Fibroblast of skin of right biceps (primary cell): ENCODE data around the gene PCNX2.
"Not testable (repeated sequence)": the region's sequence is repeated elsewhere in the genome, so short reads cannot be mapped to it uniquely, and the experiment has no call there.

Experiments used
- DNase-seq: peaks from one replicate; pipeline ENCODE4 v3.0.0-alpha.2; 2013

Gene PCNX2

DNA sequence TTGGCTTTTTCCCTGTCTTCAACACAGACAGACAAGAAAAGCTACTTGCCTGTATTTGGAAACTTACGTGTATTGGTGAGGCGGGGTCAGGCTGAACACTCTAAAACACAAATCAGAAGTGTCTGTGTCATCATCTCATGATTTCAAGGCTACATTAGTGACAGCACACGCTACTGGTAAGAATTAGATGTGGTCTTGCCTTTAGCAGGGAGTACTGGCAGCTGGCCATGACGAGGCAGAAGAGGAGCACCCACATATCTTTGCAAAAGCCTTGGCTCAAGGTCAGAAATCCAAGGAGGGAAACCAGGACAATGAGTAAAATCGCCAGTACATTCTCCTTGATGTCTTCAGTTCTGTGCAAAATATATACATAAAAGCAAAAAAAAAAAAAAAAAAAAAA lies 77.7 kb downstream of the PCNX2 start:
- peak; percentile 16 for DNase-seq

- DNase-seq: no peak
These were observed 79.5 kb downstream of the PCNX2 start for GRCh38 chr1:233216009-233216408.

GRCh38 chr1:233215135-233215760 lies 80.3 kb downstream of the PCNX2 start:
- DNase-seq: no peak

DNA sequence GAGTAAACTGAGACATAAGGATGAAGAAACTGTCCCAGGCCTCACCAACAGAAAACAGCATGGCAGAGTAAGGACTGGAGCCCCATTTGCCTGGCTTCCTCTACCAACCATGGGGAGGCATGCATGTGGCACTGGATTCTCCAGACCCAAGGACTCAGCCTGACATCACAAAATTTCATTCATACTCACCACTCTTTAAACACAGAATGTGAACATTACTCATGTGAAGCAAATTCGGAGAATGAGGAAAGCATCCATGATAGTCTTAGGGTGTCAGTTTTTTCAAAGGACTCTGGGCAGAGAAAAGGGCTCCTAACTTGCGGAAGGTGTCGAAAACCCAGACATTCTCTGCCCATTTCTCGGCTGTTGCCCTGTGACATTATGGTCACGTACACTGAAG lies 83.9 kb downstream of the PCNX2 start:
- peak; percentile 17 for DNase-seq

DNA sequence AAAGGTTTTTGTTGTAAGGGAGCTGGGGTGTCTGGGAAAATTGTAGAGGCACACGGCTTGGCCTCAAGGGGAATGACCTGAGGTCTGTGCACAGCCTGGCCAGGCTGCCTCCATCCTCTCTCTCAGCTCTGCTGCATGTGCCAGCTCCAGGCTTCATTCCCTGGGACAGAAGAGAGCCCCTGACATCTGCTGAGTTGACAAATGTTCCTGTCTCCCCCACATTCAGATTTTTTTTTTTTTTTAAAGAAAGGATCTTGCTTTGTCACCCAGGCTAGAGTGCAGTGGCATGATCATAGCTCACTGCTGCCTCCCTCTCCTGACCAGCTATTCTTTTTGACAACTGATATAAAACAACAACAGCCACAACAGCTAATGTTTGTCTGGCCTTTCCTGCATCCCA lies 84.4 kb downstream of the PCNX2 start:
- DNase-seq: no peak

GRCh38 chr1:233209481-233209880 lies 86.0 kb downstream of the PCNX2 start:
- no peak for DNase-seq

DNA sequence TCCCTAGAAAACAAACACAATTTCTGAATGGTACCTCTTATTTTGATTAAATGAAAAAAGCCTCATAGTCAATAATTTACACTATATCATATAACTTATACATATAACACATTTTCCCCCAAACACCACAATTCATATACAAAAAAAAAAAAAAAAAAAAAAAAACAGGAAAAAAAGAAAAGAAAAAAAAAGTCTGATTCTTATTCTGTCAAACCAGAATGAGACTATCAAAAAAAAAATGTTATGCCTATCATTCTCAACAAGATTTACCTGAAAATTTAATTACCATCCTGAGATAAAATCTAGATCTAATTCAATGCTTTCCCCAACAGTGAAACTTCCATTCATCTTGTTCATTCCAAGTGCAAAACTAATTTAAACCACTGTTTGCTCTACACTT lies 86.8 kb downstream of the PCNX2 start:
- DNase-seq: no peak

DNA sequence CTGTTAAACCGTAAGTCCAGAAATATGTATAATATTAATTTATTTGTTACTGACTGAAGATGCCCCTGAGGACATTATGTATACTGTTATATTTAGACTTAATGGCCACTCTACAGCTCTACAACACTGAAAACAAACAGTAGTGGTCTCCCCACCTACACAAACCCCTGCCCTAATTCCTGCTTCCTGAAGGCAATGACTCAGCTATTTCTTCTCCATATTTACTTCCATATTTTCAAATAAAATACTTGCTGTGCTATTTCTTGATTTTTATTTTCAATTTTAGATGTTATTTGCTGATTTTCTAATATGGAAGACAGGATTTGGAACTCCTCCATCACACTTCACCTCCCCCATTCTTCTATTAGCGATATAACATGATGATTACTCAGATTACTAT lies 97.6 kb downstream of the PCNX2 start:
- no peak for DNase-seq

DNA sequence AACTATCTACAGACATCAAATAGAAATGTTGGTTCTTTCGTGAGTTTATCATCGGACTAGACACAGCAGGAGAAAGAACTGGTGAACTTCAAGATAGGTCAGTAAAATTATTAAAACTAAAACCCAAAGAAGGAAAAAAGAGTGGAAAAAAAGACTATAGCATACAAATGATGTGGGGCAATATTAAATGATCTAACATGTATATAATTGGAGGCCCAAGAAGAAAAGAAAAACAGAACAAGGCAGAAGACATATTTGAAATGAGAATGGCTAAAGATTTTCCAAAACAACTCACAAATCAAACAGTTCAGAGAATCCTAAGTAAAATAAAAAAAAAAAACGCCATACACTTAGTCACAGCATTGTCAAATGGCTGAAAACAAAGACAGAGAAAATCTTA lies 101.8 kb downstream of the PCNX2 start:
- DNase-seq: no peak

DNA sequence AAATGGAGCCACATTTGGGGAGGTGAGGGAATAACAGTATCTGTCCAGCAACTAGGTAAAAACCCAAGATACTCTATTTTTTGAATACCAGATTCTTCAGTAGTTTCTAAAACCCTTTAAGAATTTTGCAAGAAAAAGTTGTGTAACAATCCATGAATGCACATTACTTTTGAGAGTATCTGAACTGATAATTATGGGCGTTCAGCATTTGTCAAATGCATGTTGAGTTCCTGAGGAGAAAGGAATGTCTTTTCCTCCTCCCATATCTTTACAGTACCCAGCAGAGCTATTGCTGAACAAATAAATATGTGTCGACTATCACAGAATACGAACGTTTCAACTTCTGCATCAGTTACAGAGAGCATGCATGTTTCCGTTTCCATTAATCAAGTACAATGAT lies 104.5 kb downstream of the PCNX2 start:
- DNase-seq: peak; percentile 17

DNA sequence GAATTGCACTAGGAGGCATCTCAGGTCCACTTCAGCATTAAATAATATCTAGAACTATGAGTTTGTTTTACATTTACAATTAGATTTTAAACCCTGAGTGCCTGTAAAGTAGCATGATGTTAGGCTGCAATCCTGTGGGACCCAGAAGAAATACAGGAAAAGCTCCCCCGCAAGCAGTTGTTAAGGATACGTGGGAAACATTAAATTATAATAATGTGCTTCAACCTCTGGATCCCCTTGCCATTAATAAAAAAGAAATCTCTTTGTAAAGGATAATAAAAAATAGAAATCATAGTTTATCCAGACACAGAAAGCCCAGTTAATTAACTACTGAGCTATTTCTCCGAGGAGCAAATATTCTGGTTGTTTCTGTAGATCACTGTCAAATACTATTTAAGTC lies 106.0 kb downstream of the PCNX2 start:
- DNase-seq: no peak

- DNase-seq: no peak
These were observed 107.5 kb downstream of the PCNX2 start for GRCh38 chr1:233188061-233188460.

GRCh38 chr1:233183226-233184020 lies 112.1 kb downstream of the PCNX2 start:
- peak; percentile 63 for DNase-seq

- DNase-seq: no peak
These were observed 112.9 kb downstream of the PCNX2 start for GRCh38 chr1:233182587-233182986.

DNA sequence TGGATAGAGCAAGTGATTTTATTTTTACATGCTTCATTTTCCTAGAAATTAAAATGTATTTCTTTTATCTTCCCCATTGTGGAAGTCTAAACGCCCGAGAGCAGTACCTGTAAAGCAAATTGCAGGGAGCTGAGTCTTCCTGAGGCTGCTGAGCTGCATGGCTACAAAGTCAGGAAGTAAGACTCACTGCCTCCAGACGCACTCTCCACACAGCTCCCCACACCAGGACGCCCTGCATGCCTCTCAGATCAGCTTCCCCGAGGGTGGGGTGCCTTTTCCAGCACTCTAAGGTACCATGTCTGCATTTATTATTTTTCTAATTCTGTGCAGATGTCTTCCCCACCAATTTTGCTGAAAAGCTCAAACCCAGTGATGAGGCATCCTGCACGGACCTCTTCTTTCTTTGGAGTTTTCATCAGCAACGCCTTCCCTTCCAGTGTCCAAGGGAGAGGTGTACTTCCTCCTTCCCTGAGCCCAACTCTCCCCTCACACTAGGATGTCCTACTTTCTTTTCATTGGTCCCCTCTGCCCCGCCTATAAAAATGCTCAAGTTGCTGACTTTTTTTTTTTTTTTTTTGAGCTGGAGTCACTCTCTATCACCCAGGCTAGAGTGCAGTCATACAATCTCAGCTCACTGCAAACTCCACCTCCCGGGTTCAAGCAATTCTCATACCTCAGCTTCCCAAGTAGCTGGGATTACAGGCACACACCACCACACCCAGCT lies 114.7 kb downstream of the PCNX2 start:
- DNase-seq: peak; percentile 6

GRCh38 chr1:233179638-233180037 lies 115.9 kb downstream of the PCNX2 start:
- not testable (repeated sequence) for DNase-seq

DNA sequence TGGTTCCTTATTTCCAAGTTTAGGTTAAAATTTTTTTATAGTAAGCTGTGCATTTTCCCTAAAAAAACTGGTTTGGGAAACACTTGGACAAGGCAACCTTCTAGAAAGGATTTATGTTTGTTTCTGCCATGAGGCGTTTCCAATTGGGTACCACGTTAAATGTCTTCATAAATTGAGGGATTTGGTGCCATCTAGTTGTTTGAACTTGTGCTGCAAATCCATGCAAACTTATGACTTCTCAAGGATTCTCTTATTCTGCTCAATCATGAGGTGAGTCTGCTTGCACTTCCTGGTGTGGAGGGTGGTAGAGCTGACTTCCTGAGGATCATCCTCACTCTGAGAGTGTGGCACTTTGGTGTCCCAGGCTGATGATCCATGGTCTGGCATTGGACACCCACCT lies 123.3 kb downstream of the PCNX2 start:
- DNase-seq: peak; percentile 33

- DNase-seq: no peak
These were observed 124.8 kb downstream of the PCNX2 start for GRCh38 chr1:233170741-233171140.

DNA sequence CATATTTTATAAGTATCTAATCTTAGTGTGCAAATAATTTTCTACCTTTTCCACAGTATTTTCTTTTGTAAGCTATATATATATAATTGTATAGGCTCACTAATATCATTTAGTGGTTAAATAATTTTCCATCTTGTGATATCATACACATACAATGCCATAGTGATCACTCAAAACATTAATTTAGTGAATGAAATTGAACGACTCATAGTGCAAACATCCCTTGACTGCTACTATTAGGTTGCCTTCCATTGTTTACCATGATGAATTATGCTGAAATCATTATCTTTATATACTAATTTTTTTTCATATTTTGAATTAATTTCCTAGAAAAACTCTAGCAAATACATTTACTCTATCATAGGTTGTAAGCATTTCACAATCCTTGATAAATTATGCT lies 127.1 kb downstream of the PCNX2 start:
- DNase-seq: peak; percentile 35

- DNase-seq: no peak
These were observed 128.6 kb downstream of the PCNX2 start for GRCh38 chr1:233166896-233167295.

DNA sequence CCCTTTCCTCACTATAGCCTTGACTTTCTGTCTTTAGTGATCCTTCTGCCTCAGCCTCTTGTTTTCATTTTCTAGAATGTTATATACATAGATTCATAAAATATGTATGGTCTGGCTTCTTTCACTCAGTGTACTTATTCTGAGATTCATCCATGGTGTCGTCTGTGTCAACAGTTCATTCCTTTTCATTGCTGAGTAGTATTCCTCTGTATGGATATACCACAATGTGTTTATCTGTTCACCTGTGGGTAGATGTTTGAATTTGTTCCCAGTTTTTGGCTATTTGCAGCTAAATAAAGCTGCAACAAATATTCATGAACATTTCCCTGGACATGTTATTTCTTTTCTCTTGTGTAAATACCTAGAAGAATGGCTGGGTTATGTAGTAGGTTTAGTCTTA lies 131.8 kb downstream of the PCNX2 start:
- DNase-seq: no peak

DNA sequence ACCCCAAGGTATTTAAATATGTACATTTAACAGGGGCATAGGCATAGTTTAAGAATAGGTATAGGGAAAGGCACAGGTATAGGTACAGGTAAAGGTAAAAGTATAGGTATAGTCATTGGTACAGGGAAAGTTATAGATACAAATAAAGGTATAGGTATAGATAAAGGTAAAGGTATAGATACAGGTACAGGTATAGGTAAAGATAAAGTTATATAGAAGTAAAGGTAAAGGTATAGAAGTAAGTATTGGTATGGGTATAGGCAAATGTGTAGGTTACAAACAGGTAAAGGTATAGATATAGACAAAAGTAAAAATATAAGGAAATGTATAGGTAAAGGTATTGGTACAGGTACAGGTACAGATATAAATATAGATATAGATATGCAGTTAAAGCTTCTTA lies 137.2 kb downstream of the PCNX2 start:
- no peak for DNase-seq

DNA sequence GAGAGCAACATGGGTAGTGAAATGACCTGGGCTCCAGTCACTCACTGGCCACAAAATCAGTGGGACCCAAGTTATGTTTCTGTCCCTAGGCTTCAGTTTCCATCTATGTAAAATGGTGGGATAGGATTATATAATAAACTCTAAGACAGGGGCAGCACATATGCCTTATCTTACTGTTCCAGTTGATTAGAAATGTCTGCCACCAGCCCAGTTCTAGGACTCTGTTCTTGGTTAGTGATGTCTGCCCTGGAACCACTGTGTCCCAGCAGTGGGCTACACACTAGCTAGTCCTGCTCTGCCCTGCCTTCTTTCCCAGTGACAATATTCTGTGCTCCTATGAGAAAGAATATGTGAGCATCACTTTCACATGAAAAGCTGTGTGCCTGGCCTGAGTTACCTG lies 138.3 kb downstream of the PCNX2 start:
- DNase-seq: no peak

DNA sequence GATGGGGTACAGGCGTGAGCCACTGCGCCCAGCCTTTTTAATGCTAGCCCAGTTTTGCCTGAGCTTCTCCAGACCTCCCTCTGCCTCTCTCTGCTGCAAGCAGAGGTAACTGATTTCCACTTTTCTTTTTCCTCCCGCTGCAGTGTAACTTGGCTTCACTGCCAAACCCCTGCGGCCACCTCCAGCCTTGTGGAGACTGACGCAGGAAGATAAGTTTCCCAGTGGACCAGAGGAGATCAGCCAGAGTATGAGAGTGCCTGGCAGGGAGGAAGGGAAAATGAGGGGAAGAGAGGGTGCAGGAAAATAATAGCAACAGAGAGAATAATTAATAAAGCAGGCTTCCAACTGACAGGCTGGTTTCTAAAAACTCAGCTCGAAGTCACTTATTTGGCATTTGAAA lies 143.7 kb downstream of the PCNX2 start:
- DNase-seq: no peak
